HG03439 (cell line): ENCODE measurements around the gene DESI1.
"Not testable (repeated sequence)": the region's sequence is repeated elsewhere in the genome, so short reads cannot be mapped to it uniquely, and the experiment has no call there.

Experiments
- ATAC-seq: cut with Tn5 transposase; IDR thresholded peaks from one replicate; pipeline ENCODE4 v1.9.1; 2021; ENCODE audit warnings: mild to moderate bottlenecking, moderate library complexity; ENCODE audit not compliant: unreplicated experiment

Gene DESI1

GRCh38 chr22:41636467-41636866 lies 15.6 kb upstream of the DESI1 start:
- ATAC-seq: no peak

- not testable (repeated sequence) for ATAC-seq
Observed at GRCh38 chr22:41634610-41635009, 13.8 kb upstream of the DESI1 start.

GRCh38 chr22:41631615-41632014 lies 10.8 kb upstream of the DESI1 start:
- not testable (repeated sequence) for ATAC-seq

GRCh38 chr22:41631115-41631514 lies 10.3 kb upstream of the DESI1 start:
- not testable (repeated sequence) for ATAC-seq

GRCh38 chr22:41625577-41625976 lies 4.7 kb upstream of the DESI1 start:
- ATAC-seq: no peak

GRCh38 chr22:41621911-41622179 lies 1.0 kb upstream of the DESI1 start:
- no peak for ATAC-seq

GRCh38 chr22:41621099-41621910 lies 462 bp upstream of the DESI1 start, which contains the start of gene XRCC6:
Gene XRCC6 (plus strand): TSS chr22:41621295. CDS start chr22:41622005, 710 bp downstream.
- peak; percentile 80 for ATAC-seq

GRCh38 chr22:41619979-41620588 lies 759 bp downstream of the DESI1 start:
- peak; percentile 13 for ATAC-seq

GRCh38 chr22:41613456-41613855 lies 7.4 kb downstream of the DESI1 start:
- no peak for ATAC-seq

- no peak for ATAC-seq
Observed at GRCh38 chr22:41612603-41613306, 8.1 kb downstream of the DESI1 start.

GRCh38 chr22:41608386-41608785 lies 12.5 kb downstream of the DESI1 start:
- ATAC-seq: no peak

- ATAC-seq: peak; percentile 81
Observed at GRCh38 chr22:41603873-41604332, 16.9 kb downstream of the DESI1 start.

GRCh38 chr22:41600976-41601375 lies 19.9 kb downstream of the DESI1 start:
- no peak for ATAC-seq

GRCh38 chr22:41598891-41599635 lies 21.8 kb downstream of the DESI1 start:
- no peak for ATAC-seq

- no peak for ATAC-seq
Observed at GRCh38 chr22:41598081-41598480, 22.8 kb downstream of the DESI1 start.

- no peak for ATAC-seq
Observed at GRCh38 chr22:41597635-41597953, 23.2 kb downstream of the DESI1 start.

- no peak for ATAC-seq
Observed at GRCh38 chr22:41596776-41597634, 23.8 kb downstream of the DESI1 start.

- ATAC-seq: no peak
Observed at GRCh38 chr22:41595703-41596102, 25.1 kb downstream of the DESI1 start.

- ATAC-seq: not testable (repeated sequence)
Observed at GRCh38 chr22:41593336-41593960, 27.4 kb downstream of the DESI1 start.
